Activated naive CD4-positive, alpha-beta T cell treated with anti-CD3 and anti-CD28 coated beads, Interleukin-2, amount 10 ng/mL, durations not matched to agents 7 days and 5 days (primary cell): ENCODE data around the gene ZNF227.
"Not testable (repeated sequence)": the region's sequence is repeated elsewhere in the genome, so short reads cannot be mapped to it uniquely, and the experiment has no call there.

ENCODE experiments used
- CTCF ChIA-PET: fragments of 350-600 bp; sonication (Branson Sonifier 250); formaldehyde crosslinking; loops from one replicate; lab custom pipeline; 2021; ENCODE audit warnings: antibody characterized with exemption; lab: Charles Lee
- DNase-seq: peaks from one replicate; pipeline ENCODE4 v3.0.0-alpha.2; 2020
- H3K27ac Mint-ChIP-seq: one replicate; pipeline ENCODE4 v1.8.0; 2021; ENCODE audit warnings: mild to moderate bottlenecking, moderate library complexity, mixed read lengths
- H3K27me3 Mint-ChIP-seq: one replicate; pipeline ENCODE4 v1.8.0; 2021; ENCODE audit warnings: mild to moderate bottlenecking, mixed read lengths
- H3K36me3 Mint-ChIP-seq: one replicate; pipeline ENCODE4 v1.8.0; 2021; ENCODE audit warnings: mixed read lengths
- H3K4me1 Mint-ChIP-seq: one replicate; pipeline ENCODE4 v1.8.0; 2021; ENCODE audit warnings: mixed read lengths
- H3K4me3 Mint-ChIP-seq: one replicate; pipeline ENCODE4 v1.8.0; 2021; ENCODE audit warnings: mild to moderate bottlenecking, moderate library complexity, mixed read lengths
- H3K9me3 Mint-ChIP-seq: one replicate; pipeline ENCODE4 v1.8.0; 2021; ENCODE audit warnings: mixed read lengths

The ZNF227 gene

DNA sequence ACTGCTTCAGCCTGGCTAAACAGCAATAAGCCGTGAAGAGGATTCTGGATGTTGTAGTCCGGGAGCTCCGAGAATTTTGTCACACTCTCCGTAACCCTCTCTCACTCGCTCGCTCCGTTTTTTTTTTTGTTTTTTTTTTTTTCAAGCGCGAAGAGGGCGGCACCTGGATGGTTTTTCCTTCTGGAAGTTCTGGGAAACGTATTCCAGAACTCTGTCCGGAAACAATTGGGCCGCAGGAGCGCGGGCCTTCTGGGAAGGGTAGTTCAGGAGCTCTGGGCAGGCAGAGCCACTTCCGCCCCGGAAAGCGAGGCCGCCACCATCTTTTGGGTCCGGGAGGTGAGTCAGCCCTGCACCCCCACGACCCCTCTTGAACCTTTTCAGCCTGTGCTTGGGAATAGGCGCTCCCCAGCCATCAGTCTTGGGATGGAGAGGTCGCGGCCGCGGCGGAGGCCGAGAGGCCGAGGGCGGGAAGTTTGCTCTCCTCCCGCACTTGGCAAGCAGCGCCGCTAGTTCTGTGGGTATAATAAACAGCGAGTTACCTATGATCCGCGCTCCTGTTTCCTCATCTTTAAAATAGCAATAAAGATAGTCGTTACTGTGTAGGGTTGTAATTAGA lies at the start of gene ZNF227:
Gene ZNF227 (plus strand): TSS at position 283 of the 616 bp plus-strand sequence. CDS start 5,261 bp downstream, outside the sequence.
- Mint-ChIP-seq H3K9me3 (peaks cover 13% of the 10 kb centered on the region), H3K36me3 (peaks cover 40% of the 10 kb centered on the region), H3K4me3 (peak within 1 kb of the TSS; percentile 85), H3K27ac (peak within 1 kb of the TSS; percentile 87), H3K27me3 (no peaks in the 10 kb centered on the region), H3K4me1 (peaks cover 26% of the 10 kb centered on the region)
- CTCF ChIA-PET: interaction anchor here (0.7 to 1.0 kb wide), 3 partner anchors 117 to 1037 kb away, joined by 3 read pairs; no protein-coding TSS in a partner anchor
- DNase-seq: peak; percentile 87

DNA sequence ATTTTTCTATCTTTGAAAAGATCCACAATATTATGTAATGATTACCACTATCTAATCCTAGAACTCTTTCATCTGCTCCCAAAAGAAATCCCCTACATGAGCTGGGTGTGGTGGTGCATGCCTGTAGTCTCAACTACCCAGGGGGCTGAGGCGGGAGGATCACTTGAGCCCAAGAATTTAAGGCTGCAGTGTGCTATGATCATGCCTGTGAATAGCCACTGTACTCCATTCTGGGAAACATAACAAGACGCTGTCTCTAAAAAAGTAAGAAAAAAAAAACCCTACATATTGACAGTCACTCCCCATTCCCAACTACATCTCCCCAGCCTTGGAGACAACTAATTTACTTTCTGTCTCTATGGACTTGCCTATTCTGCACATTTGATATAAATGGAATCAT lies 48.5 kb upstream of the ZNF227 start:
- peaks cover 39% of the 10 kb centered on the region for H3K4me1 Mint-ChIP-seq
- H3K27ac Mint-ChIP-seq: no peak overlapping the region
- peaks cover 36% of the 10 kb centered on the region for H3K9me3 Mint-ChIP-seq
- CTCF ChIA-PET: no interaction called here
- H3K36me3 Mint-ChIP-seq: peaks cover 39% of the 10 kb centered on the region
- no peak for DNase-seq
- H3K4me3 Mint-ChIP-seq: no peak overlapping the region
- no peaks in the 10 kb centered on the region for H3K27me3 Mint-ChIP-seq

- CTCF ChIA-PET: no interaction called here
- H3K9me3 Mint-ChIP-seq: peaks cover 34% of the 10 kb centered on the region
- peaks cover 39% of the 10 kb centered on the region for H3K4me1 Mint-ChIP-seq
- H3K27me3 Mint-ChIP-seq: no peaks in the 10 kb centered on the region
- peak overlapping the region; percentile 91 for H3K27ac Mint-ChIP-seq
- H3K36me3 Mint-ChIP-seq: peaks cover 42% of the 10 kb centered on the region
- DNase-seq: no peak
- H3K4me3 Mint-ChIP-seq: peak overlapping the region; percentile 96
Observed at GRCh38 chr19:44164327-44164672, 48.0 kb upstream of the ZNF227 start.

GRCh38 chr19:44164673-44165512 lies 47.4 kb upstream of the ZNF227 start, which contains the start of gene ZNF226:
TSS of gene ZNF226 (plus strand) at chr19:44165100. CDS start at chr19:44170081, 4,981 bp downstream.
- Mint-ChIP-seq H3K27ac (peak within 1 kb of the TSS; percentile 91), H3K4me3 (peak within 1 kb of the TSS; percentile 96), H3K4me1 (peaks cover 39% of the 10 kb centered on the region), H3K9me3 (peaks cover 37% of the 10 kb centered on the region), H3K36me3 (peaks cover 48% of the 10 kb centered on the region), H3K27me3 (no peaks in the 10 kb centered on the region)
- CTCF ChIA-PET: no interaction called here
- peak; percentile 87 for DNase-seq

DNA sequence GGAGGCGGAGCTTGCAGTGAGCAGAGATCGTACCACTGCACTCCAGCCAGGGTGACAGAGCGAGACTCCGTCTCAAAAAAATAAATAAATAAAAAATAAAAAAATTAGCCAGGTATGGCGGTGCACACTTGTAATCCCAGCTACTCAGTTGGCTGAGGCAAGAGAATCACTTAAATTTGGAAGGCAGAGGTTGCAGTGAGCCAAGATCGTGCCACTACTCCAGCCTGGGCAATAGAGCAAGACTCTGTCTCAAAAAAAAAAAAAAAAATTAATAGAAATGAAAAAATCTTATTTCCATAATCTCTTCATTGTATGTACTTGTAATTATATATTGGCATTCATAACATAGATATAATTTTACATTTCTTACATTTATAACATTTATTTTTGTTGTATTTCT lies 41.7 kb upstream of the ZNF227 start:
- Mint-ChIP-seq H3K4me1 (peaks cover 24% of the 10 kb centered on the region), H3K36me3 (peaks cover 84% of the 10 kb centered on the region), H3K9me3 (peaks cover 53% of the 10 kb centered on the region)
- CTCF ChIA-PET, DNase-seq, H3K27me3 Mint-ChIP-seq, H3K4me3 Mint-ChIP-seq, H3K27ac Mint-ChIP-seq: not testable (repeated sequence)

DNA sequence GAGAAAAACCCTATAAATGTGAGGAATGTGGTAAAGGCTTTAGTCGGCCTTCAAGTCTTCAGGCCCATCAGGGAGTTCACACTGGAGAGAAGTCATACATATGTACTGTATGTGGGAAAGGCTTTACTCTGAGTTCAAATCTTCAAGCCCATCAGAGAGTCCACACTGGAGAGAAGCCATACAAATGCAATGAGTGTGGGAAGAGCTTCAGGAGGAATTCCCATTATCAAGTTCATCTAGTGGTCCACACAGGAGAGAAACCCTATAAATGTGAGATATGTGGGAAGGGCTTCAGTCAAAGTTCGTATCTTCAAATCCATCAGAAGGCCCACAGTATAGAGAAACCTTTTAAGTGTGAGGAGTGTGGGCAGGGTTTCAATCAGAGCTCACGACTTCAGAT lies 35.7 kb upstream of the ZNF227 start:
- Mint-ChIP-seq H3K9me3 (peaks cover 82% of the 10 kb centered on the region), H3K4me3 (no peak overlapping the region), H3K36me3 (peaks cover 69% of the 10 kb centered on the region), H3K4me1 (no peaks in the 10 kb centered on the region), H3K27ac (no peak overlapping the region), H3K27me3 (no peaks in the 10 kb centered on the region)
- CTCF ChIA-PET: no interaction called here
- no peak for DNase-seq

DNA sequence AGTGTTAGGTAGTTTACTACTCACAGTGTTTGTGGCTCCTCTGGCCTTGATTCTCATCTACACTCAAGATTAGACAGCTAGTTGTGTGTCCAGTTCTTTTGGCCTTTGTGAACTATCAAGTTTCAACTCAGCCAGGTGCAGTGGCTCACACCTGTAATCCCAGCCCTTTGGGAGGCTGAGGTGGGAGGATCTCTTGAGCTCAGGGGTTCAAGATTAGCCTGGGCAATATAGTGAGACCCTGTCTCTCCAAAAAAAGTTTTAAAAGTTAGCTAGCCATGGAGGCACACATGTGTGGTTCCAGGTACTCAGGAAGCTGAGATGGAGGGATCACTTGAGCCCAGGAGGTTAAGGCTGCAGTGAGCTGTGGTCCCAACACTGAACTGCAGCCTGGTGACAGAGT lies 31.4 kb upstream of the ZNF227 start:
- no peaks in the 10 kb centered on the region for H3K4me1 Mint-ChIP-seq

GRCh38 chr19:44182145-44182544 lies 30.2 kb upstream of the ZNF227 start:
- DNase-seq: no peak
- CTCF ChIA-PET: no interaction called here
- Mint-ChIP-seq H3K27ac (no peak overlapping the region), H3K27me3 (no peaks in the 10 kb centered on the region), H3K4me3 (no peak overlapping the region), H3K9me3 (peaks cover 59% of the 10 kb centered on the region), H3K4me1 (no peaks in the 10 kb centered on the region), H3K36me3 (peaks cover 14% of the 10 kb centered on the region)

More for the DNA sequence above, 31.4 kb upstream of the ZNF227 start:
- no peak for DNase-seq
- Mint-ChIP-seq H3K9me3 (peaks cover 68% of the 10 kb centered on the region), H3K27ac (no peak overlapping the region), H3K27me3 (no peaks in the 10 kb centered on the region), H3K36me3 (peaks cover 26% of the 10 kb centered on the region), H3K4me3 (no peak overlapping the region)
- CTCF ChIA-PET: no interaction called here

DNA sequence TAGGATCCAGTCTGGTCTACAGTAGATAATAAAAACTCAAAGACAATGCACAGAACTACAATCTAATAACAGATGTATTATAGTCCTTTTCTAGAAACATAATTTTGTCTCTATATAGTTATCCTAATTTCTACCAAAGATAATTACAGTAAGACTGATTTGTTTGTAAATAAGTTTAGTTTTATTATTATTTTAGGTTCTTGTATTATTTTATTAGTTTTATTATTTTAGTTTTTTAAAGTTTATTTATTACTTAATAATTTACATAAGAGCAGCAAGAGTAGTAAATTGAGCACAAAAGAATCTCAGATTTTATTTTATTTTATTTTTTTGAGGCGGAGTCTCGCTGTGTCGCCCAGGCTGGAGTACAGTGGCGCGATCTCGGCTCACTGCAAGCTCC lies 22.3 kb upstream of the ZNF227 start:
- Mint-ChIP-seq H3K27ac (no peak overlapping the region), H3K27me3 (no peaks in the 10 kb centered on the region), H3K4me1 (no peaks in the 10 kb centered on the region), H3K36me3 (no peaks in the 10 kb centered on the region), H3K9me3 (peaks cover 23% of the 10 kb centered on the region), H3K4me3 (no peak overlapping the region)
- CTCF ChIA-PET: no interaction called here
- DNase-seq: no peak

GRCh38 chr19:44192127-44192526 lies 20.2 kb upstream of the ZNF227 start:
- no peak for DNase-seq

DNA sequence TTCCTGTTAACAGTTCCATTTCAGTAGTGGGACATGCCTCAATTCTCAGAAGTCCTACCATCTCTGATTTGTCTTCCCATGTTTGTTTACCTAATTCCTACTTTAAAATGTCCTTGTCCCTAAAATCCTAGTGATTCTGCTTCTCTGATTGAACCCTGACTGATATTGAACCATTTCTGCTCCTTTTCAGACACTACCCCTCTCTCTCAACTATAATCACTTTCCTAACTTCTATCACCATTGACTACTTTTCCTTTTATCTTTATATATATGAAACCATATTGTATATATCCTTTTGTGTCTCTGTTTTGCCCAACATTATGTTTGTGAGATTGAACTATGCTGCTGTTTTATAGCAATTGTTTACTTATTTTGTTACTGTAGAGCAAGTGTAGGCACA lies 15.6 kb upstream of the ZNF227 start:
- no peak overlapping the region for H3K4me3 Mint-ChIP-seq
- no peak overlapping the region for H3K27ac Mint-ChIP-seq
- peaks cover 18% of the 10 kb centered on the region for H3K9me3 Mint-ChIP-seq
- DNase-seq: no peak
- no peaks in the 10 kb centered on the region for H3K4me1 Mint-ChIP-seq
- CTCF ChIA-PET: no interaction called here
- no peaks in the 10 kb centered on the region for H3K36me3 Mint-ChIP-seq
- no peaks in the 10 kb centered on the region for H3K27me3 Mint-ChIP-seq

More at GRCh38 chr19:44192127-44192526, 20.2 kb upstream of the ZNF227 start:
- peaks cover 30% of the 10 kb centered on the region for H3K9me3 Mint-ChIP-seq
- CTCF ChIA-PET: no interaction called here
- no peak overlapping the region for H3K27ac Mint-ChIP-seq
- no peaks in the 10 kb centered on the region for H3K36me3 Mint-ChIP-seq
- H3K27me3 Mint-ChIP-seq: no peaks in the 10 kb centered on the region
- no peak overlapping the region for H3K4me3 Mint-ChIP-seq
- no peaks in the 10 kb centered on the region for H3K4me1 Mint-ChIP-seq

DNA sequence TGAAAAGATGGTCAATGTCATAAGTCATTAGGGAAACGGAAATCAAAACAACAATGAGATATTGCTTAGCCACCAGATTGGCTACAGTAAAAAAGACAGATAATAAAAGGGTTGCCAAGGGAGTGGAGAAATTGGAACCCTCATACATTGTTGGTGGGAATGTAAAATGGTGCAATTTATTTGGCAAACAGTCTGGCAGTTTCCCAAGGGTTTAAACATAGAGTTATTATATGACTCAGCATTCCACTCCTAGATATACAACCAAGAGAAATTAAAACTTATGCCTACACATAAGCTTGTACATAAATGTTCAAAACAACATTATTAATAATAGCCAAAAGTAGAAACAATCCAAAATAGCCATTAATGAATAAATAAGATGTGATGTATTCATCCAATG lies 9.9 kb upstream of the ZNF227 start:
- no peak for DNase-seq
- Mint-ChIP-seq H3K4me1 (peaks cover 5% of the 10 kb centered on the region), H3K4me3 (no peak overlapping the region), H3K27ac (no peak overlapping the region), H3K36me3 (peaks cover 8% of the 10 kb centered on the region), H3K27me3 (peaks cover 5% of the 10 kb centered on the region), H3K9me3 (peaks cover 17% of the 10 kb centered on the region)
- CTCF ChIA-PET: no interaction called here

DNA sequence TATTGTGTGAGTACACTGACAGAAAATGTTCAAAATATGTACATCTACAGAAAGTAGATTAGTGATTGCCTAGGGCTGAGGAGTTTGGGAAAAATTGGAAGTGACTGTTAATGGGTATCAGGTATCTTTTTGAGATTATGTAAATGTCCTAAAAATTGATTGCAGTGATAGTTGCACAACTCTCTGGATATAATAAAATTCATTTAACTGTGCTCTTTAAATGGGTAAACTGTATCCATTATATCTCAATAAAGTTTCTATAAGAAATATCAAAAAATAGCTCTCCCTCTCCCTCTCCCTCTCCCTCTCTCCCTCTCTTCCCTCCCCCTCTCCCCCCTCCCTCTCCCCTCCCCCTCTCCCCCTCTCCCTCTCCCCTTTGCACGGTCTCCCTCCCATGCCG lies 9.4 kb upstream of the ZNF227 start:
- CTCF ChIA-PET: no interaction called here
- Mint-ChIP-seq H3K27ac (no peak overlapping the region), H3K4me3 (no peak overlapping the region), H3K9me3 (peaks cover 18% of the 10 kb centered on the region), H3K36me3 (peaks cover 10% of the 10 kb centered on the region), H3K4me1 (peaks cover 10% of the 10 kb centered on the region), H3K27me3 (peaks cover 5% of the 10 kb centered on the region)
- no peak for DNase-seq

GRCh38 chr19:44203877-44204276 lies 8.5 kb upstream of the ZNF227 start:
- peaks cover 13% of the 10 kb centered on the region for H3K4me1 Mint-ChIP-seq
- H3K27ac Mint-ChIP-seq, CTCF ChIA-PET, DNase-seq, H3K4me3 Mint-ChIP-seq, H3K36me3 Mint-ChIP-seq, H3K27me3 Mint-ChIP-seq: not testable (repeated sequence)
- H3K9me3 Mint-ChIP-seq: peaks cover 18% of the 10 kb centered on the region

DNA sequence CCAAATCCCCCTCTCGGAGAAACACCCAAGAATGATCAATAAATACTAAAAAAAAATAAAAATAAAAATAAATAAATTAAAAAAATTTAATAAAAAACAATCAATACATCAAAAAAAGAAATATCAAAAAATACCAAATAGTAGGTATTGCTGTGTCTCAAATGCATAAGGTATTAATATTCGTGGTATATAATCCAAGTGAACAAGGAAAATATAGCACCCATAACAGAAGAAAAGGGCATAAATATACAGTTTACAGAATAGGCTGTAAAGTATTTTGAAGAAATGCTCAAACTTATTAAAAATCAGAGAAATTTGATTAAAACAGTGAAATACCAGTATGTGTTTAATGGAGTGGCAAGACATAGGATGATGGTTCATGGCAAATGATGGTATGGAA lies 7.6 kb upstream of the ZNF227 start:
- peaks cover 15% of the 10 kb centered on the region for H3K9me3 Mint-ChIP-seq
- H3K36me3 Mint-ChIP-seq: peaks cover 10% of the 10 kb centered on the region
- CTCF ChIA-PET: no interaction called here
- H3K4me1 Mint-ChIP-seq: peaks cover 13% of the 10 kb centered on the region
- peaks cover 5% of the 10 kb centered on the region for H3K27me3 Mint-ChIP-seq
- H3K4me3 Mint-ChIP-seq: no peak overlapping the region
- DNase-seq: no peak
- H3K27ac Mint-ChIP-seq: no peak overlapping the region
